ENCODE measurements around the gene MAG. TPM values are rescaled to one million over a fixed set of nuclear protein-coding genes. Genes with fewer than 3 reads are reported as not detected.

Gene MAG
- total and polyA plus RNA-seq, 2 donors: 0.09 to 0.41 TPM

- Histone ChIP-seq H3K9me3 (ENCODE audit: control insufficient read depth in 2 of 2, insufficient read depth in 1 of 2, low read length in 1 of 2) (no peaks in the 10 kb centered on the region), H3K36me3 (ENCODE audit: control insufficient read depth in 2 of 2, insufficient read depth in 2 of 2, low read length in 1 of 2) (no peaks in the 10 kb centered on the region), H3K27ac (ENCODE audit: low read depth in 1 of 2, low read length in 1 of 2) (no peak overlapping the region), H3K27me3 (ENCODE audit: control insufficient read depth in 2 of 2, insufficient read depth in 1 of 2, low read length in 1 of 2) (peaks cover 16 to 22% of the 10 kb centered on the region in 2 donors), H3K4me1 (ENCODE audit: control insufficient read depth in 2 of 2, insufficient read depth in 2 of 2, low read length in 2 of 2) (peaks cover 0 to 2% of the 10 kb centered on the region in 2 donors), H3K4me3 (ENCODE audit: low read length in 2 of 2) (no peak overlapping the region)
- WGBS: 91% methylated on average over 9 of the region's 9 CpGs
- DNase-seq (ENCODE audit: low read depth in 6 of 9, low spot score in 9 of 9): no peak
These were observed 38.4 kb upstream of the MAG start for GRCh38 chr19:35253316-35254286.

GRCh38 chr19:35254341-35255297, 37.3 kb upstream of the MAG start:
- H3K36me3 ChIP-seq (ENCODE audit: control insufficient read depth in 2 of 2, insufficient read depth in 2 of 2, low read length in 1 of 2): no peaks in the 10 kb centered on the region
- no peak overlapping the region for H3K27ac ChIP-seq (ENCODE audit: low read depth in 1 of 2, low read length in 1 of 2)
- no peaks in the 10 kb centered on the region for H3K4me1 ChIP-seq (ENCODE audit: control insufficient read depth in 2 of 2, insufficient read depth in 2 of 2, low read length in 2 of 2)
- 96% methylated on average over 17 of the region's 17 CpGs for WGBS
- H3K9me3 ChIP-seq (ENCODE audit: control insufficient read depth in 2 of 2, insufficient read depth in 1 of 2, low read length in 1 of 2): no peaks in the 10 kb centered on the region
- H3K27me3 ChIP-seq (ENCODE audit: control insufficient read depth in 2 of 2, insufficient read depth in 1 of 2, low read length in 1 of 2): peaks cover 5 to 12% of the 10 kb centered on the region in 2 donors
- no peak for DNase-seq (ENCODE audit: low read depth in 6 of 9, low spot score in 9 of 9)
- H3K4me3 ChIP-seq (ENCODE audit: low read length in 2 of 2): no peak overlapping the region

DNA sequence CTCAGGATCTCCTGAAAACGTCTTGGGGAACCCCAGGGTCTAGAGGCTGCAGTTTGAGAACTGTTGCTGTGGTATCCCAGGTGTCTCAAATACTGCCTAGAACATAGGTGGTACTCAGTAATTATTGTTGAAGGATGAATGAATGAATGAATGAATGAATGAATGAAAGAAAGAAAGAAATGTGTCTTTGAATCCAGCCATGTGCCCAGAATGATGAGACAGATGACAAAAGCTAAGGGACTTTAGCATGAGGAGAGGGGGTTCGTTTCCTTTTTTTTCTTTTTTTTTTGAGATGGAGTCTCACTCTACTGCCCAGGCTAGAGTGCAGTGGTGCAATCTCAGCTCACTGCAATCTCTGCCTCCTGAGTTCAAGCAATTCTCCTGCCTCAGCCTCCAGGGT, 35.4 kb upstream of the MAG start:
- no peak for DNase-seq (ENCODE audit: low read depth in 6 of 9, low spot score in 9 of 9)
- Histone ChIP-seq H3K4me1 (ENCODE audit: control insufficient read depth in 2 of 2, insufficient read depth in 2 of 2, low read length in 2 of 2) (no peaks in the 10 kb centered on the region), H3K27me3 (ENCODE audit: control insufficient read depth in 2 of 2, insufficient read depth in 1 of 2, low read length in 1 of 2) (no peaks in the 10 kb centered on the region), H3K27ac (ENCODE audit: low read depth in 1 of 2, low read length in 1 of 2) (no peak overlapping the region), H3K9me3 (ENCODE audit: control insufficient read depth in 2 of 2, insufficient read depth in 1 of 2, low read length in 1 of 2) (no peaks in the 10 kb centered on the region), H3K4me3 (ENCODE audit: low read length in 2 of 2) (no peak overlapping the region), H3K36me3 (ENCODE audit: control insufficient read depth in 2 of 2, insufficient read depth in 2 of 2, low read length in 1 of 2) (no peaks in the 10 kb centered on the region)
- 82% methylated on average over 2 of the region's 2 CpGs for WGBS

- Histone ChIP-seq H3K4me3 (ENCODE audit: low read length in 2 of 2) (no peak overlapping the region), H3K36me3 (ENCODE audit: control insufficient read depth in 2 of 2, insufficient read depth in 2 of 2, low read length in 1 of 2) (no peaks in the 10 kb centered on the region), H3K9me3 (ENCODE audit: control insufficient read depth in 2 of 2, insufficient read depth in 1 of 2, low read length in 1 of 2) (no peaks in the 10 kb centered on the region), H3K27ac (ENCODE audit: low read depth in 1 of 2, low read length in 1 of 2) (no peak overlapping the region), H3K4me1 (ENCODE audit: control insufficient read depth in 2 of 2, insufficient read depth in 2 of 2, low read length in 2 of 2) (no peaks in the 10 kb centered on the region), H3K27me3 (ENCODE audit: control insufficient read depth in 2 of 2, insufficient read depth in 1 of 2, low read length in 1 of 2) (no peaks in the 10 kb centered on the region)
- 94% methylated on average over 9 of the region's 9 CpGs for WGBS
- DNase-seq (ENCODE audit: low read depth in 6 of 9, low spot score in 9 of 9): no peak
These were observed 34.9 kb upstream of the MAG start for GRCh38 chr19:35257113-35257461.

- Histone ChIP-seq H3K27me3 (ENCODE audit: control insufficient read depth in 2 of 2, insufficient read depth in 1 of 2, low read length in 1 of 2) (peaks cover 0 to 4% of the 10 kb centered on the region in 2 donors), H3K27ac (ENCODE audit: low read depth in 1 of 2, low read length in 1 of 2) (no peak overlapping the region), H3K4me3 (ENCODE audit: low read length in 2 of 2) (no peak overlapping the region), H3K36me3 (ENCODE audit: control insufficient read depth in 2 of 2, insufficient read depth in 2 of 2, low read length in 1 of 2) (peaks cover 0 to 2% of the 10 kb centered on the region in 2 donors), H3K9me3 (ENCODE audit: control insufficient read depth in 2 of 2, insufficient read depth in 1 of 2, low read length in 1 of 2) (no peaks in the 10 kb centered on the region), H3K4me1 (ENCODE audit: control insufficient read depth in 2 of 2, insufficient read depth in 2 of 2, low read length in 2 of 2) (peaks cover 0 to 9% of the 10 kb centered on the region in 2 donors)
- WGBS: 92% methylated on average over 10 of the region's 10 CpGs
- no peak for DNase-seq (ENCODE audit: low read depth in 6 of 9, low spot score in 9 of 9)
These were observed 31.2 kb upstream of the MAG start for GRCh38 chr19:35260694-35261304.

DNA sequence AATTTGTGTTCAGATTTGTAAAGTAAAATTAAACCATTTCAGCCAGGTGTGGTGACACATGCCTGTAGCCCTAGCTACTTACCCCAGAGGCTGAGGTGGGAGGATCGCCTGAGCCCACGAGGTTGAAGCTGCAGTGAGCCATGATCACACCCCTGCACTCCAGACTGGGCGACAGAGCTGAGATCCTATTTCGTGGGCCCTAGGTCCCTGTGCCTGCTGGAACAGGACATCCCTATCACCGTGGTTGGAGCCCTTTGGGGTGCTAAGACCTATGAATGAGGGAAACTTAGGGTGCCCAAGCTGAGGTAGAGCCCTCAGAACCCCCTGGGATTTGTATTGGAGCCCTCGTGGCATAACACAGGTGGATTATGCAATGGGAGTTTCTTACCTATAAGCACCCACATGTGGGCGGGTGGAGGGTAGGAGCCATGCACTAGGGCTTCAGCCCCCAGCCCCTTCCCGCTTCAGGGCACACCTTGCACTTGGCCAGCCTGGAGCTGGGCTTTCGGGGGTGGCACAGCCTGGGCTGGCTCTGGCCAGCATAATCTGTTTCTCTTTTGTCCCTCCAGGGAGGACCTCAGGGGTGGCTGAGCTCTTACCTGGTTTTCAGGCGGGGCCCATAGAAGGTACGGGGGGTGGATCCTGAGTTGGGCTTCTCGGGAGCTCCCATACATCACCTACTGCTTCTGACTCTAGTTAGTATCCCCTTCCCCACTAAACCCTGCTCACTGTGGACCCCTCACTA, 30.4 kb upstream of the MAG start:
- H3K27me3 ChIP-seq (ENCODE audit: control insufficient read depth in 2 of 2, insufficient read depth in 1 of 2, low read length in 1 of 2): peaks cover 0 to 4% of the 10 kb centered on the region in 2 donors
- H3K9me3 ChIP-seq (ENCODE audit: control insufficient read depth in 2 of 2, insufficient read depth in 1 of 2, low read length in 1 of 2): no peaks in the 10 kb centered on the region
- no peak overlapping the region for H3K4me3 ChIP-seq (ENCODE audit: low read length in 2 of 2)
- WGBS: 92% methylated on average over 12 of the region's 12 CpGs
- H3K36me3 ChIP-seq (ENCODE audit: control insufficient read depth in 2 of 2, insufficient read depth in 2 of 2, low read length in 1 of 2): peaks cover 0 to 2% of the 10 kb centered on the region in 2 donors
- H3K27ac ChIP-seq (ENCODE audit: low read depth in 1 of 2, low read length in 1 of 2): no peak overlapping the region
- no peak for DNase-seq (ENCODE audit: low read depth in 6 of 9, low spot score in 9 of 9)
- H3K4me1 ChIP-seq (ENCODE audit: control insufficient read depth in 2 of 2, insufficient read depth in 2 of 2, low read length in 2 of 2): peaks cover 0 to 13% of the 10 kb centered on the region in 2 donors

GRCh38 chr19:35262101-35262761, 29.7 kb upstream of the MAG start:
- peaks cover 3 to 18% of the 10 kb centered on the region in 2 donors for H3K4me1 ChIP-seq (ENCODE audit: control insufficient read depth in 2 of 2, insufficient read depth in 2 of 2, low read length in 2 of 2)
- WGBS: 81% methylated on average over 17 of the region's 17 CpGs
- DNase-seq (ENCODE audit: low read depth in 6 of 9, low spot score in 9 of 9): no peak
- H3K9me3 ChIP-seq (ENCODE audit: control insufficient read depth in 2 of 2, insufficient read depth in 1 of 2, low read length in 1 of 2): no peaks in the 10 kb centered on the region
- H3K27me3 ChIP-seq (ENCODE audit: control insufficient read depth in 2 of 2, insufficient read depth in 1 of 2, low read length in 1 of 2): peaks cover 0 to 4% of the 10 kb centered on the region in 2 donors
- H3K4me3 ChIP-seq (ENCODE audit: low read length in 2 of 2): no peak overlapping the region
- peaks cover 0 to 2% of the 10 kb centered on the region in 2 donors for H3K36me3 ChIP-seq (ENCODE audit: control insufficient read depth in 2 of 2, insufficient read depth in 2 of 2, low read length in 1 of 2)
- no peak overlapping the region for H3K27ac ChIP-seq (ENCODE audit: low read depth in 1 of 2, low read length in 1 of 2)

Measured in thymus (tissue), 11 donors.